Activated CD4-positive, CD25-positive, alpha-beta regulatory T cell (primary cell): ENCODE results near the gene MSL3.

Experiments
- DNase-seq, 4 experiments: peaks; one replicate each; lab custom pipeline; 2025; lab: John Stamatoyannopoulos, UW

Gene MSL3, protein sequence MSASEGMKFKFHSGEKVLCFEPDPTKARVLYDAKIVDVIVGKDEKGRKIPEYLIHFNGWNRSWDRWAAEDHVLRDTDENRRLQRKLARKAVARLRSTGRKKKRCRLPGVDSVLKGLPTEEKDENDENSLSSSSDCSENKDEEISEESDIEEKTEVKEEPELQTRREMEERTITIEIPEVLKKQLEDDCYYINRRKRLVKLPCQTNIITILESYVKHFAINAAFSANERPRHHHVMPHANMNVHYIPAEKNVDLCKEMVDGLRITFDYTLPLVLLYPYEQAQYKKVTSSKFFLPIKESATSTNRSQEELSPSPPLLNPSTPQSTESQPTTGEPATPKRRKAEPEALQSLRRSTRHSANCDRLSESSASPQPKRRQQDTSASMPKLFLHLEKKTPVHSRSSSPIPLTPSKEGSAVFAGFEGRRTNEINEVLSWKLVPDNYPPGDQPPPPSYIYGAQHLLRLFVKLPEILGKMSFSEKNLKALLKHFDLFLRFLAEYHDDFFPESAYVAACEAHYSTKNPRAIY

DNA sequence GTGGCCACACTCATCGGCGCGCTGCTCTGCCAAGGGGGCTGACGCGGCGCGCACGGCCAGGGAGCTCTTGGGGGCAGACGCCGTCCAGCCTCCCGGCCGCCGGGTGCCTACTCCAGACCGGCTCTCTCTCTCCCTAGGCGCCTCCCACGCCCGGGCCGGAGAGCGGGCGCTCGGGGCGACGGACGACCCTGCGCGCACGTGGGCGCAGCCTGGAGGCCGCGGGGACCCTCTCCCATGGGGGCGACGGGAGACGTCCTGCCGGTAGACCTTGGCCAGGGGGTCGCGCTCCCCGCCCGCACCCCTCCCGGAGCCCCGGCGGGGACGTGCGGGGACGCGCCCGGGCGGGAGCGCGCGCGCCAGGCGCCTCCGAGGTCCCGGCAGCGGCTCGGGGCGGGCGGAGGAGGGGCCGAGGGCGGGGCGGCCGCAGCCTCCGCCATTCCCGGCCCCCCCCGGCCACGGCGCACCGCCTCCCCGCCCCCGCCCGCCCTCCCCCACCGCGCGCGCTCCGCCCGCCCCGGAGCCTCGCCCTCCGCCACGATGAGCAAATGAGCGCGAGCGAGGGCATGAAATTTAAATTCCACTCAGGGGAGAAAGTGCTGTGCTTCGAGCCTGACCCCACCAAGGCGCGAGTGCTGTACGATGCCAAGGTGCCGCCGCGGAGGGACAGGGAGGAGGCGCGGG lies at the start of gene MSL3:
Gene MSL3 (plus strand): TSS at position 519 of the 681 bp plus-strand sequence. CDS start 27 bp downstream, at position 546.
- DNase-seq, result peak; percentile 50 to 62 (median 57)

DNA sequence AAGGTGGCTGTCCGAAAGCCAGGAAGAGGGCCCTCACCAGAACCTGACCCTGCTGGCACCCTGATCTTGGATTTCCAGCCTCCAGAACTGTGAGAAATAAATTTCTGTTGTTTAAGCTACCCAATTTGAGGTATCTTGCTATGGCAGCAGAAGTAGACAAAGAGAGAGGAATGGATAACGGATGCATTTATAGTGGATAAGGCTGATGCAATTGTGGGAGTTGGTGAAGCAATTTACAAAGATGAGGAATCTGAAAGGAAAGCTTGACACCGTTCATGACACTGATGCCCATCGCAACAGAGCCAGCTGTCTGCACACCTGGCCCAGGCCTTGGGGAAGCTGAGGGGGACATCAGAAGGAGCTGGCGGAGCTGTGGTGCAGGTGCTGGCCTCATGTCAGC lies 35.7 kb upstream of the MSL3 start:
- DNase-seq, result no peak

DNA sequence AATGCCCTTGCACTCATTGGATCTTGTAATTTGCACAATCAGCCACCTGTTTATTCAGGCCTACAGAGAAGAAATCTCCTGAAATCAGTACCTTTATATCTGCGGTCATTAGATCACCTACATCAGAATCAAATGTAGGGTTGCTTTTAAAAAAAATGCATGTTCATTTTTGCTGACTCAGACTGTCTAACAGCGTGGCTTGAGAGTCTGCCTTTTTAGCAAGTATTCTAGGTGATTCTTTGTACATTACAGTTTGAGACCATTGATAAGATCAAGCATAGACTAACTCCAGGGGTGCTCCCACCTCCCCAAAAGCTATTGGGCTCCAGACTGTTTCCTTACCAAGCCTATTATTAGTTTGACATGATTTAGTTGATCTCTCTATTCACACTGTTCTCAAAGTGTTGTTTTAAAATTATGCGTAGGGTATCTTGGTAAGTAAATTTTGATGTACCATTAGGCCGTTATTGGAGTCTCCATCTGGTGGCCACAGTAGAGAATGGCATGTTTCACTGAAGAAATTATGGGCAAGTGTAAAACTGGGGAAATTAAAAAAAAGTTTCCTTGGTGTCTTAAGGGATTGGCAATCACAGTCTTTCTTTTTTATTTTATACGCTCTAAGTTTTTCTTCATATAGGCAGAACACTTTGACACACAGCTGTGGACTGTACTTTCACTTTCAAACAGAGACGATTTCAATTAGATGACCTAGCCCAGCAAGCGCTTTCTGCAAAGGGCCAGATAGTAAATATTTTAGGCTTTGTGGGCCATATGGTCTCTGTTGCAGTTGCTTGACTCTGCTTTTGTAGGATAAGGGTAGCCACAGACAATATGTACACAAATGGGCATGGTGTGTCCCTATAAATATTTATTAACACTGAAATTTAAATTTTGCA lies 33.7 kb upstream of the MSL3 start:
- DNase-seq, result no peak

DNA sequence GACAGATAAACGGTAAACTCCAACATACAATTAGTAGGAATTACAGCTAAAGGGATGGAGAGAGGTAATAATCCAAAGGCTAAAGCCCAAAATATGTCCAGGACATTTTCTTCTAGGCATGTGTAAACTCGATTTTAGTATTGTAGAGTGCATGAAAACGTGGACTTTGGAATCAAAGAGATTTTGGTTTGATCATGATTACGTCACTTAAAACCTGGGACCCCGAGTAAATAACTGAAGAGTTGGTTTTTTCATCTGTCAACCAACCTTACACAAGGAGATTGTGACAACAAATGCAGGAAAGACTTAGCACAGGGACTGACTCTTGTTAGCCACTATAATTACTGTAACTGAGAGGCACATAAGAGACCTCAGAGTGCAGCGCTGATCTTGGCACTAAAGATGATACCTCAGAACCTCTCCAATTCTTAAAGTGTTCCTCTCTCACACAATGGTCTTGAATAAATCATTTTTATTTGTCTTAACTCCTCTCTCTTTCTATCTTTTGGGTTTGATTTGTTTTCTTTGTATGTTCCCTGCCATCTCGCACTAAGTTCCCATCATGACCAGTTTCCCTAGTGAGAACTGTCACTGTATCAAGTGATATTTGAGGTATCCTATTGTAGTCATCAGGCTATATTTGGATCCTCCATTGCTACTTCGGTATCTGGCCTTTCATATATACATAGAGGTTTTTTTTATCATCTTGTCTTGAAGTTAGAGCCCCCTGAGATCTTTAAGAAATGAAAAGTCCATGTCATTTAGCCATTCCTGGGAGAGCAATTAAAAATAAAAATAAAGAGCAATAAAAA lies 32.2 kb upstream of the MSL3 start:
- no peak for DNase-seq

DNA sequence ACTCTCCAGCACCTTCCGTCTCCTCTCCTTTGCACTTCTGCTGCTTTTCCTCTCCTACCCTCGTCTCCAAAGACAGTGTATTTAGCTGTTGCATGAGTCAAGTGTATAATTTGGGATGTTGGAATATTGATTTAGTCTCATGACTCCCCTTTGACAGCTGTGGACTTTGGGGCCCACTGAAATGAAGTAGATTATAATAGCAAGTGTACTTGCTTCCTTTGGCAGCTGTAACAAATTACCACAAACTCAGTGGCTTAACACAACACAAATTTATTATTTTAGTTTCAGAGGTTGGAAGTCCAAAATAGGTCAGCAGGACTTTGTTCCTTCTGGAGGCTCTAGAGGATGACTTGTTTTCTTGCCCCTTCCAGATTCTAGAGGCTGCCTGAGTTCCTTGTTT lies 29.5 kb upstream of the MSL3 start:
- no peak for DNase-seq

DNA sequence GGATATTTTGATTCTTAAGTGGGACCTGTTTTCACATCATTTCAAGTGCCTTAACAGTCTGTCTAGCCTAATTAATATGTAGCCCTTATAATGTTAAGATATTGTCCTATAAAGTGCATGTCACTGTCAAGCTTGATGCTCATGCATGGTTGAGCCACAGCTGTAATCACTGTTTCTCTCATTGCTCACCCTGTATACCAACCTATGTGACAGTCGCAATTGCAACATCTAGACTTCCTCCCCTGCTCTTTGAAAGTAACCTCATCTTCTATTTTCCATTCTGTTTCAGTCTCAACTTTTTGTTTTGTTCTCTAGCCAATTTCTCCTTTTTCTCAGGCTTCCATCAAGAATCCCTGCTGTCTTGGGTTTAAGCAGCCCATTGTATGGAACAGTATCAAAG lies 24.4 kb upstream of the MSL3 start:
- no peak for DNase-seq

DNA sequence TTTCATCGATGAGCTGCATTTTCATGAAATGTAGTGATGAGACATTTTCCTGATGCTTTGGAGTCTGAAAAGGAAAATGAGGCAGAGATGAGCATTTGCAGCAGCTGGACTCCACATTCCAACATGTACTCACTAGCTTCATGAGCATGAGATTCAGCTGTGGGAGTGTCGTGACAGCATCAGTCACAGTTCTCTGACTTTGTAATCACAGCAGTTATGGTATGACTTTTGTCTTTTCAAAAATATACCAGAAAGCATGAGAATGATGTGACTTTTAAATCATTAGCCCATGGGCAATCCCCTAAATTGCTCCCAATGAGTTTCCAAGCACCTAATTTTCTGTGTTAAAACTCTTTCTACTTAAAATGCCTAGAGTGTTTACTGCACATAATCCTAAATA lies 18.3 kb upstream of the MSL3 start:
- no peak for DNase-seq

DNA sequence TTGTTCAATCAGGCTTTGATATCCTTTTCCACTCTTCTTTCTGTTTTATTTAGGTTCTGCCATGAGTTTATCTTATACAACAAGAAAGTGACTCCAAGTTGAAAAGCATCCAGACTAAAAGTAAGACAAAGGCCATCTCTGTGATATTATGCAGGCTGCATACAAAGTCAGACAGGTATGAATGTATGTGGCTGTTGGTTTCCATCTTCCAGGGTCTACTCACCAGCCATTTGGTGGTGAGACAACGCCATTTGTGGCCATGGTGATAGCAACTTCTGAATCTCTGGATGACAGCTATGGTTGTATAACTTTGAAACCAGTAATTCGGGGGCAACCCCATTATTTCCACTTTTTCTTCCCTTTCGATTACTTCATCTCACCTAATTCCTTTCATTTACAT lies 17.2 kb upstream of the MSL3 start:
- DNase-seq, result no peak

DNA sequence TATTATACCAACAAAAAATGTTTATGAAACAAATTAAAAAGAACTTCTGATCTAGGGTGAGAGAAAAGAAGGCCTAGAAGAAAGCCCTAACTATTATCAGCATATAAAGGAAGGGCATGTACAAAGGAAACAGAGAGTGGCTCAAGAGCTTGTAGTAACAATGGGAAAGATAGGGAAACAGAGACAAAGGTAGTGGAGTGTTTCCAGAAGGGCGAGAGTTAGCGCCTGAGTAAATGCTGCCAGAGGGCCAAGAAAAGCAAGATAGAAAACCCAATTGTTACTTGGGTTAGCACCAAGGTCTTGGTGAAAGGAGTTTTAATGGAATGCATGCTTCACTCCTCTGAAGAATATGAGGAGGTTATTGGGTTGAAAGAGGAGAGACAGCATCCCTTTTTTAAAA lies 16.5 kb upstream of the MSL3 start:
- no peak for DNase-seq

DNA sequence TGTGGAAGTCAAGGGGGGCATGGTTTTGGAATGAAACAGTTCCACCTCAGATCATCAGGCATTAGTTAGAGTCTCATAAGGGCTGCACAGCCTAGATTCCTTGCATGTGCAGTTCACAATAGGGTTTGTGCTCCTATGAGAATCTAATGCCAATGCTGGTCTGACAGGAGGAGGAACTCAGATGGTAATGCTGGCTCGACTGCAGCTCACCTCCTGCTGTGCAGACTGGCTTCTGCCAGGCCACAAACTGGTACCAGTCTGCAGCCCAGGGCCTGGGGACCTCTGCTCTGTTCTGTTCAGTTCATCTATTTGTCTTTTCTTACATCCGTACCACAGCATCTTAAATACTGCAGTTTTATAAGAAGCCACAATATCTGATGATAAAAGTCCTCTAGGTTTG lies 12.2 kb upstream of the MSL3 start:
- no peak for DNase-seq

DNA sequence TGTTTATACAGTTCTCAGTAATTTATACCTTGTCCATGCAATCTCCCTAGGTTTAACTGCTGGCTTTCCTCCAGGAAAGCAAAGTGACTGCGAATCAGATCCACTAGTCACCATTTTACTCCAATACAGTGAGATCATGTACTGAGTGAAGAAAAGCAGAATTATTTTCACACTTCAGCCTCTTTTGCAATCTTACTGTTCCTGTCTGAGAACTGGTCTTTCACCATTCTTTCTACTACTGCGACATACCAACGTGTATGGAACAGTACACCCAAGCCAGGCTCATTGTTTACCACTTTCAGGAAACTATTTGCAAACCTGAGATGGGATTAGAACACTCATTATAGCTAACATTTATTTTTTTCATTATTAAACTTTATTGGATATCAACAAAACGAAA lies 8.0 kb upstream of the MSL3 start:
- DNase-seq, result no peak

DNA sequence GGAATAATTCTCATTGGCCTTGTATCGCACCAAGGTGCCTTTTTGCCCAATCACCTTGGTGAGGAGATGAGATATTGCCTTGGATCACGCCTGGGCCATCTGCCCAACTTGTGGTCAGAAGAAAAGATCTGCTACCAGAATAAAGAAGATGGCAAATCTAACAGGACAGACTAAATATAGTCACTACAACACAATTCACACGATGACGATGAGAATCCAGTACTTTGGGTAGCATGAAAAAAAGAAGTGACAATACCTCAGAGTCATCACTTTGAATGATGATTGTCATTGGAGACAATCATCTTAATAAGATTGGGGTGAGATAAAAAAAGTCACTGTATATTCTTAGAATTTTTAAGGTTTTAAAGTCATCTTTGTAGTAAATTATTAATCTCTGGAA lies 7.3 kb upstream of the MSL3 start:
- peak in 1 of 4 experiments; percentile 1 for DNase-seq

DNA sequence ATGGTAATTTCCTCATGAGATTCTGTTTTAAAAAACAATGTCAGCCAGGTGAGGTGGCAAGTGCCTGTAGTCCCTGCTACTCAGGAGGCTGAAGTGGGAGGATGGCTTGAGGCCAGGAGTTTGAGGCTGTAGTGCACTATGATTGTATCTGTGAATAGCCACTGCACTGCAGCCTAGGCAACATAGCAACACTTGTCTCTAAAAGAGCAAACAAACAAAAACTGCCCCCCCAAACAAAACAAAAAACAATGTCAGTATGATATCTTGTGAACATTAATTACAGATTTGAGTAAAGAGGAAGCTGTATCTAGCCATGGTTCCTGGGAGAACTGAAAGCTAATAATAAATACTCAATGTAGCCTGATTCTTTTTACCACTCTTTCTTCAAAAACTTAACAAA lies 6.8 kb upstream of the MSL3 start:
- no peak for DNase-seq

DNA sequence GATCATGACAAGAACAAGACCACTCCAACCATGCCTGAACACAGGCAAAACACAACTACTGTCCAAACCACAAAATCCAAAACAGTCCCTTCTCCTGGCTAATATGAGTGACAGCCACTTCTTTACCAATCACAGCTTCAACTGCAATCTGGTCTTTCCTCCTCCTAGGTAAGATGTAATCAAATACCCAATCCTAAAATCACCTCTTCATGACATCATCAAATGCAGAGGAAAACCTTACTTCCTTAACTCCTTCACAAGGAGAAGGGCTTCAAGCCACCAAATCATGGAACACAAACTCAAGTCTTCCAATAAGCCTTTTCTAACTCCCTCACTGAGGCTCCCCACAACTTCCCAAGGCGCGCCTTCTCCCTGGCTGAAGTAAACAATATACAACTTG lies 4.4 kb upstream of the MSL3 start:
- no peak for DNase-seq

DNA sequence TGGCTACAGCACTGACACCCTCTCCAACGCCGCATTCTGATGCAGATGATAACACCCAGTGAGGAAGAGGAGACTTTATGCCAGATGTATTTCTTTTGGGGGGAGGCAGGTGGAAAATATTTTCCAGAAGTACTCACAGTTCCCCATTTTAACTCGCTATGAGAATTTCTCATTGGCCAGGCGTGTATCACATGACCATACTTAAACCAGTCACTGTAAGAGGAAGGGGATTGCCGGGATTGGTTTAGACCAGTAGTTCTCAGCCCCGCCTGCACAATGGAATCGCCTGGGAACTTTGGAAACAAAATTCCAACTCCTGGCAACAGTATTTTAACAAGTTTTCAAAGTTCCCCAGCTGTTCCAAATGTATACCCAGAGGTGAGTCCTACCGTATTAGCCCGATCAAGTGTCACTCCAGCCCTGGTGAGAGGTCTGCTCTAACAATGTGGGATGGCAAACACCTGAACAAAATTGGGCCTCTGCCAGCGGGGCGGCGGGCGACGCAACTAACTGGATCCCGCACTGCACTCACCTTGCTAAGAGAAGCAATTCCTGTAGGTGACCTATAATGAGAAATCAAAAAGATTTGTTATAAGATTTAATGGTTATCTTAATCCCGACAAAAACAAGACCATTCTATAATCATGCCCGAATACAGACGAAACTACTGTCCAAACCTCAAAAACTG lies 2.9 kb upstream of the MSL3 start:
- no peak for DNase-seq

DNA sequence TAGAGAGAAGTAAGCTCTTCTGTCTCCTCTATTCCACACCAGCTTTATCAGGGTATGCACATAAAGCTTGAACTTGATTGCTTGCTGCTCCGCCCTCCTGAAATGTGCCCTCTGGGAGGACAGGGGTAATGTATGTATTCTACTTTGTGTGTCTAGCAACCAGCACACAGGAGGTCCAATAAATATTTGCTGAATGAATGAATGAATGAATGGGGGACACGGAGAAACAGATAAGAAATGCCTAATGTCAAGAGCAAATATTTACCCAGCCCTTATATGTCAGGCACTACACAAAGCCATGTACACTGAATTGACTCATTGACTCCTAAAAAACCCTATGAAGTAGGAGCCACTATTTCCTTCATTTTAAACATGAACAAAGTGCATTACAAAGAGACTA lies 2.3 kb upstream of the MSL3 start:
- no peak for DNase-seq

DNA sequence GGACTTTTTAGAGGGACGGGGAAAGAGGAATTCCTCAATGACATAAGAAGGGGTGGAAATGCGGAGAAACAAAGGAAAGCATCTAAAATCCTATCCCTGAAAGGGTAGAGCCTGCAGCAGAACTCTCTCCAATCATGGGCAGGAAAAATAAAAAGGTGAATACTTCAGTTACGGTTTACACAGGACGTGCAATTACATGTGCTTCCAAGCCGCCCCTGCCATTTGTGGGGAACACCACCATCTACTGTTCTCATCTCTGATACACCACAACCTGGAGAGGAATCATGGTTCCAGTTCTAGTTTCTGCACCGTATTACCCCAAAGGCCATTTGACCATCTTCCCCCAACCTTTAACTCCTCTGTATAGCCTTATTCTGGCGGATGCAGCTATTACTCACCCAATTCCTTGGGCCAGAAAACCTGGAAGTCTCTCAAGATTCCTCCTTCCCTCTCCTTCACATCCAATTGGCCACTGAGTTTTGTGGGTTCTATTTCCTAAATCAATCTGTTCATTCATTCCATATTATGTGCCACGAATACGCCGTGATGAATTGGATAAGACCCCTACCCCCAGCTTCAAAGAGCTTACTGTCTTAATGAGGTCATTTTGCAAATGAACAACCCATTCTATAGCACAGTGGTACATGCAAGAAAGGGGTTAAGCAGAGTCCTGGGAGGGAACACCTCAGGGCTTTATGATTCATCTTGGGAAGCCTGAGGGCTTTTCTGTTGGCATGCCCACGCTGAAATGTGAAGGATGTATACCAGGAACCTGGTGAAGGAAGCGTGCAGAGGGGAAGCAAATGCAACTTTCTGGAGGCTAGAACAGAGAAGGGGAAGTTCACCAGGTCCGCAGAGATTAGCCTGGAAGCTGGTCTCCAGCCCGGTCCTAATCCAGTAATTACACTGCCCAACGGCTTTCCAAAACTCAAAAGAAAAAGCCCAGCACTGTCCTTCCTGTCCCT lies 1.4 kb upstream of the MSL3 start:
- DNase-seq, result no peak

DNA sequence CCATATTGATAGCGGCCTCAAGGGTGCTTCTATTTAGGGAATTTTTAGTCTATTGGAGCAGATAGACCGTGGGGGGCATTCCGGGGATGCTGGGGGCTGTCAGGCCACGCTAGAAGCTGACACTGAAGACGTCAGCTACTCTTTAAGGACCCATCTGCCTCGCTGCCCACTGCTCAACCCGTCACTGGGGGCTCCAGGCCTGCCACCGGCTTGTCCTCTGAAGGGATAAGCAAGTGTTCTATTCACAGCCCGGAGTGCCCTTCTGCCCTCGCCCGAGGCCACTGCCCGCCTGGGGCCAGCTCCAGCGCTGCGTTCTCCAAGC lies 679 bp upstream of the MSL3 start:
- peak in 1 of 4 experiments; percentile 8 for DNase-seq

DNA sequence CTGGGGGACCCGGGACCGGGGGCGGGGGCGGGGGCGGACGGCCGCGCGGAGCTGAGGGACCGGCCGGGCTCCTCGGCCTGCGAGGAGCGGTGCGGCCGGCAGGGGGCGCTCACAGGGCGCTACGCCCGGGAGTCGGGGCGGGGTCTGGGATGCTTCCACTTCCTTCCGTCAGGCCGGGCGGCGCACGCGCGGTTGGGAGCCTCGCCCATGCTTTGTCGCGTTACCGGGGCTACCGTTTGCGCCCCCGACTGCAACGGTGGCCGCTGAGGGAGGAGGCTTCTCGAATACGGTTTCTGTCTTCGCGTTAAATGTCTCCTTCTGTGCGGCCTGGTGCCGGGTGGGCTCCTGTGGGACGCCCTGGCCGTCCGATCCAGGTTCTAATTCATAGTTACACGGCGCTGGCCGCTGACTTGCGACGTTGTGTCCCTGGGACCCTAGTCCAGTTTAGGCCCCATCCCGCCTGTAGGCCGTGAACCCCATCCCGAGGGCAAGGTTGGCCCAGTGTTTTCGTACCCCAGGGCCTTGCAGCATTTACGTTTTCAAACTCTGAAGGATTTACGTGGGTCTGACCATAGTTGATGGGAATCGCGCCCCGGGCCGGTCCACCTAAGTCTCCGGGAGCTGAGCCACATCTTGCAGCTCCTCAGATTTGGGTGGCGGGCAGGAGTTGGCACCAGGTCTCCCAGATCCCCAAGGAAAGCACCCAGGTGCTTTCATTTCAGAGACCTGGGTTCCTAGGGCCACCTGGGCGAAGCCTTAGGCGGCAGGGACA lies 549 bp downstream of the MSL3 start:
- peak; percentile 69 to 84 (median 78) for DNase-seq
